ENCODE data around the gene ABR.

Gene ABR

GRCh38 chr17:958712-959451 is 220.9 kb downstream of the ABR start:
- no peak for DNase-seq (ENCODE audit: low spot score)

- DNase-seq (ENCODE audit: low spot score) = no peak
Observed at GRCh38 chr17:957856-958421, 221.8 kb downstream of the ABR start.

DNA sequence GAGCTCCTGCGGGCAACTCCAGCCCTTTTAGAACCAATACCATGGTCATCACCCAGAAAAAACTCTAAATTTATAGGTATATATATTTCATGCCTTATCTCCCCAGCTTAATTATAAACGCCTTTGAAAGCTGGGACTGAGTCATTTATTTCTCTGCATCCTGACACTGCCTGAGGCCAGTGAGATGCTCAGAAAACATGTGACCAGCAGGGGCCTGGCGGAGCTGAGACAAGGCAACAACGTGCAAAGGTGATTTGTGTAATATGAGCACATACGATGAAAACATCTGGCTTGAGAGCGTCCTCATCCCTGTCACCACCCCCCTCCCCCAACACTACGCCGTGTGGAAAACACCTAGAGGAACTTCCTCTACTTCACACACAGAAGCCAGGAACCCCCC is 222.9 kb downstream of the ABR start:
- DNase-seq (ENCODE audit: low spot score) = no peak

GRCh38 chr17:954431-955164 is 225.2 kb downstream of the ABR start:
- no peak for DNase-seq (ENCODE audit: low spot score)

- no peak for DNase-seq (ENCODE audit: low spot score)
Observed at GRCh38 chr17:953767-954166, 226.0 kb downstream of the ABR start.
